Keratinocyte (primary cell): ENCODE data around the gene SMAD6. TPM values are rescaled to one million over a fixed set of nuclear protein-coding genes. Genes with fewer than 3 reads are reported as not detected.

ENCODE experiments used
- DNase-seq: peaks from one replicate; pipeline ENCODE4 v3.0.0-alpha.2; 2011; ENCODE audit warnings: low read depth, missing footprints, low spot score
- FAIRE-seq: peaks from 2 replicates; lab custom pipeline; 2011; peaks lifted over from hg19 to GRCh38; lab: Jason Lieb, UNC
- H2AFZ ChIP-seq: 2 replicates; pipeline ENCODE4 v1.6.0; 2012; ENCODE audit warnings: low read length, control low read depth, inconsistent platforms; ENCODE audit not compliant: control insufficient read depth
- H3K27ac ChIP-seq: 2 replicates; pipeline ENCODE4 v1.5.1; 2011; ENCODE audit warnings: low read length; ENCODE audit not compliant: control insufficient read depth, insufficient read depth
- H3K27me3 ChIP-seq: 3 replicates; pipeline ENCODE4 v1.6.0; 2011; ENCODE audit warnings: low read length; ENCODE audit not compliant: control insufficient read depth, insufficient read depth; ENCODE audit errors: extremely low read depth
- H3K36me3 ChIP-seq, 2 experiments: 2 replicates in 1 of 2; 3 replicates in 1 of 2; pipeline ENCODE4 v1.5.1; 2011; ENCODE audit warnings: low read length in 2 of 2, mild to moderate bottlenecking in 1 of 2; ENCODE audit not compliant: control insufficient read depth in 2 of 2, insufficient read depth in 2 of 2; ENCODE audit errors: extremely low read depth in 1 of 2
- H3K4me1 ChIP-seq: 3 replicates; pipeline ENCODE4 v1.5.1; 2011; ENCODE audit warnings: low read length; ENCODE audit not compliant: control insufficient read depth, insufficient read depth; ENCODE audit errors: extremely low read depth
- H3K4me2 ChIP-seq: 3 replicates; pipeline ENCODE4 v1.6.0; 2011; ENCODE audit warnings: low read depth, low read length; ENCODE audit not compliant: control insufficient read depth, insufficient read depth; ENCODE audit errors: extremely low read depth
- H3K4me3 ChIP-seq, 3 experiments: fragments of 200-600 bp in 1 of 3; sonication (generic) in 1 of 3; 2 replicates in 2 of 3; 3 replicates in 1 of 3; pipeline ENCODE4 v1.5.1; 2011 to 2016; ENCODE audit warnings: low read length in 3 of 3, mild to moderate bottlenecking in 3 of 3, control low read depth in 2 of 3, inconsistent platforms in 1 of 3, low read depth in 1 of 3, mixed read lengths in 1 of 3, mixed run types in 1 of 3, moderate library complexity in 1 of 3; ENCODE audit not compliant: control insufficient read depth in 2 of 3, insufficient read depth in 2 of 3; ENCODE audit errors: extremely low read depth in 1 of 3
- H3K79me2 ChIP-seq: 2 replicates; pipeline ENCODE4 v1.6.0; 2012; ENCODE audit warnings: low read length; ENCODE audit not compliant: control insufficient read depth, insufficient read depth
- H3K9ac ChIP-seq: 3 replicates; pipeline ENCODE4 v1.6.0; 2011; ENCODE audit warnings: low read length; ENCODE audit not compliant: control insufficient read depth, insufficient read depth; ENCODE audit errors: extremely low read depth
- H3K9me1 ChIP-seq: 3 replicates; pipeline ENCODE4 v1.6.0; 2011; ENCODE audit warnings: low read length; ENCODE audit not compliant: control insufficient read depth, insufficient read depth; ENCODE audit errors: extremely low read depth
- H3K9me3 ChIP-seq: 2 replicates; pipeline ENCODE4 v1.5.1; 2012; ENCODE audit warnings: low read depth, low read length; ENCODE audit not compliant: control insufficient read depth
- H4K20me1 ChIP-seq: 3 replicates; pipeline ENCODE4 v1.6.0; 2011; ENCODE audit warnings: low read length; ENCODE audit not compliant: control insufficient read depth, insufficient read depth; ENCODE audit errors: extremely low read depth
- CTCF ChIP-seq, 3 experiments: IDR thresholded peaks in 1 of 3; conservative IDR thresholded peaks in 1 of 3; optimal IDR thresholded peaks in 1 of 3; 2 replicates in 2 of 3; 3 replicates in 1 of 3; pipeline versions ENCODE3 to v1.5.1; 2011; ENCODE audit warnings: low read length in 3 of 3, mild to moderate bottlenecking in 3 of 3, moderate library complexity in 2 of 3, control low read depth in 1 of 3, inconsistent platforms in 1 of 3; ENCODE audit not compliant: insufficient read depth in 2 of 3; ENCODE audit errors: extremely low read depth in 1 of 3
- EZH2 ChIP-seq: IDR thresholded peaks from one replicate; pipeline ENCODE4 v1.6.1; 2012; ENCODE audit warnings: inconsistent platforms, mild to moderate bottlenecking, low read length, moderate library complexity
- dilution Hi-C: fragments of 300-500 bp; cut with MboI; formaldehyde crosslinking; loops from one replicate; pipeline ENCODE4 v1.7.0; 2020; ENCODE audit warnings: low sequenced_read_pairs; ENCODE audit not compliant: extremely low pct_ligation_motif_present
- polyA plus RNA-seq, 5 experiments: library from polyadenylated mRNA; depleted of rRNA in 3 of 5; stranded (reverse) in 3 of 5; stranded (forward) in 1 of 5; unstranded in 1 of 5; fragments of >200 nt; gene quantifications; 1 replicate in 1 of 5; 2 replicates in 3 of 5; 3 replicates in 1 of 5; pipeline versions ENCODE4 v1.2.1 to v1.2.3, GENCODE V29; 2011 to 2012; ENCODE audit warnings: missing spikeins in 2 of 5, low read depth in 1 of 5, low replicate concordance in 1 of 5

Gene SMAD6
- polyA plus RNA-seq, 1 donor (not counting 4 experiments of a cell fraction or from before 2014, with no cell fraction given), result 0.03 TPM

- no peaks in the 10 kb centered on the region for H3K79me2 ChIP-seq
- dilution Hi-C loops, result no loop called here
- TF ChIP-seq CTCF (optimal IDR thresholded peaks at IDR 0.05 in 1 of 3, IDR thresholded peaks at IDR 0.05 in 1 of 3, conservative IDR thresholded peaks at IDR 0.05 in 1 of 3; ENCODE audit: extremely low read depth in 1 of 3, insufficient read depth in 2 of 3, low read length in 3 of 3) (no peak), EZH2 (no peak)
- no peak overlapping the region for H3K4me2 ChIP-seq
- H3K36me3 ChIP-seq, result no peaks in the 10 kb centered on the region
- no peaks in the 10 kb centered on the region for H3K27me3 ChIP-seq
- H3K9me1 ChIP-seq, result no peaks in the 10 kb centered on the region
- FAIRE-seq (no peak), DNase-seq (no peak)
- H2AFZ ChIP-seq, result no peak overlapping the region
- H3K9ac ChIP-seq, result no peak overlapping the region
- H3K4me3 ChIP-seq, result no peak overlapping the region
- no peaks in the 10 kb centered on the region for H4K20me1 ChIP-seq
- no peaks in the 10 kb centered on the region for H3K9me3 ChIP-seq
- H3K27ac ChIP-seq, result no peak overlapping the region
- H3K4me1 ChIP-seq, result peaks cover 14% of the 10 kb centered on the region
These were observed 28.4 kb upstream of the SMAD6 start for GRCh38 chr15:66673410-66674322.

- H4K20me1 ChIP-seq, result no peaks in the 10 kb centered on the region
- H3K4me1 ChIP-seq, result peaks cover 14% of the 10 kb centered on the region
- no peaks in the 10 kb centered on the region for H3K9me1 ChIP-seq
- no peak overlapping the region for H3K9ac ChIP-seq
- FAIRE-seq (no peak), DNase-seq (no peak)
- H3K4me2 ChIP-seq, result no peak overlapping the region
- H3K9me3 ChIP-seq, result no peaks in the 10 kb centered on the region
- H2AFZ ChIP-seq, result no peak overlapping the region
- dilution Hi-C loops, result no loop called here
- TF ChIP-seq CTCF (optimal IDR thresholded peaks at IDR 0.05 in 1 of 3, IDR thresholded peaks at IDR 0.05 in 1 of 3, conservative IDR thresholded peaks at IDR 0.05 in 1 of 3; ENCODE audit: extremely low read depth in 1 of 3, insufficient read depth in 2 of 3, low read length in 3 of 3), result no peak
- no peak for TF ChIP-seq EZH2
- H3K27ac ChIP-seq, result no peak overlapping the region
- H3K36me3 ChIP-seq, result no peaks in the 10 kb centered on the region
- H3K4me3 ChIP-seq, result no peak overlapping the region
- no peaks in the 10 kb centered on the region for H3K27me3 ChIP-seq
- no peaks in the 10 kb centered on the region for H3K79me2 ChIP-seq
These were observed 27.3 kb upstream of the SMAD6 start for GRCh38 chr15:66674756-66675155.
